ENCODE data around the gene CKS1B.

The CKS1B gene

GRCh38 chr1:155001675-155002463 lies 27.4 kb downstream of the CKS1B start:
- Histone ChIP-seq H3K27ac (ENCODE audit: low read depth, low read length, poor library complexity, severe bottlenecking) (peak overlapping the region; percentile 83), H3K9me2 (ENCODE audit: low read depth, low read length) (no peaks in the 10 kb centered on the region), H4K20me1 (ENCODE audit: insufficient read depth, low read length) (no peaks in the 10 kb centered on the region), H2AFZ (ENCODE audit: low read length) (no peak overlapping the region), H3F3A (ENCODE audit: insufficient read depth, low read length) (peaks cover 4% of the 10 kb centered on the region; the same call in 1 of the 2 replicates), H3K9me3 (ENCODE audit: low read length) (no peaks in the 10 kb centered on the region), H3K9ac (ENCODE audit: low read length) (peak overlapping the region; percentile 61), H3K27me3 (ENCODE audit: insufficient read depth, low read length) (no peaks in the 10 kb centered on the region), H3K4me2 (ENCODE audit: low read length) (peak overlapping the region; percentile 87), H3K36me3 (ENCODE audit: insufficient read depth, low read length) (no peaks in the 10 kb centered on the region), H3K4me1 (ENCODE audit: insufficient read depth, low read length, severe bottlenecking) (peaks cover 49% of the 10 kb centered on the region), H3K4me3 (ENCODE audit: low read depth, low read length, poor library complexity, severe bottlenecking) (peak overlapping the region; percentile 72), H3K79me2 (ENCODE audit: insufficient read depth, low read length) (no peaks in the 10 kb centered on the region)
- TF ChIP-seq EZH2 (IDR thresholded peaks at IDR 0.05; ENCODE audit: borderline replicate concordance, low read length) (no peak), CTCF (IDR thresholded peaks at IDR 0.05; ENCODE audit: low read length) (peak; percentile 55)

- Histone ChIP-seq H3K27ac (ENCODE audit: low read depth, low read length, poor library complexity, severe bottlenecking) (peak within 1 kb of the TSS; percentile 83), H3K4me1 (ENCODE audit: insufficient read depth, low read length, severe bottlenecking) (peaks cover 49% of the 10 kb centered on the region), H3K4me2 (ENCODE audit: low read length) (peak within 1 kb of the TSS; percentile 99), H3K4me3 (ENCODE audit: low read depth, low read length, poor library complexity, severe bottlenecking) (peak within 1 kb of the TSS; percentile 90), H4K20me1 (ENCODE audit: insufficient read depth, low read length) (no peaks in the 10 kb centered on the region), H3K27me3 (ENCODE audit: insufficient read depth, low read length) (no peaks in the 10 kb centered on the region), H3K9ac (ENCODE audit: low read length) (peak within 1 kb of the TSS; percentile 93), H3K9me3 (ENCODE audit: low read length) (no peaks in the 10 kb centered on the region), H3K9me2 (ENCODE audit: low read depth, low read length) (no peaks in the 10 kb centered on the region), H3F3A (ENCODE audit: insufficient read depth, low read length) (peaks cover 4% of the 10 kb centered on the region; the same call in 1 of the 2 replicates), H3K79me2 (ENCODE audit: insufficient read depth, low read length) (no peaks in the 10 kb centered on the region), H3K36me3 (ENCODE audit: insufficient read depth, low read length) (no peaks in the 10 kb centered on the region), H2AFZ (ENCODE audit: low read length) (no peak within 1 kb of the TSS)
- TF ChIP-seq CTCF (IDR thresholded peaks at IDR 0.05; ENCODE audit: low read length) (no peak), EZH2 (IDR thresholded peaks at IDR 0.05; ENCODE audit: borderline replicate concordance, low read length) (no peak)
These were observed 28.2 kb downstream of the CKS1B start, which contains the start of gene ZBTB7B for GRCh38 chr1:155002464-155003226. TSS of gene ZBTB7B (plus strand) at chr1:155002802. CDS start at chr1:155014661, 11,859 bp downstream.

- H3K9ac ChIP-seq (ENCODE audit: low read length) = peak overlapping the region; percentile 93
- no peak overlapping the region for H2AFZ ChIP-seq (ENCODE audit: low read length)
- H3K36me3 ChIP-seq (ENCODE audit: insufficient read depth, low read length) = no peaks in the 10 kb centered on the region
- H3K4me1 ChIP-seq (ENCODE audit: insufficient read depth, low read length, severe bottlenecking) = peaks cover 49% of the 10 kb centered on the region
- peaks cover 4% of the 10 kb centered on the region; the same call in 1 of the 2 replicates for H3F3A ChIP-seq (ENCODE audit: insufficient read depth, low read length)
- H3K4me3 ChIP-seq (ENCODE audit: low read depth, low read length, poor library complexity, severe bottlenecking) = peak overlapping the region; percentile 90
- no peaks in the 10 kb centered on the region for H3K27me3 ChIP-seq (ENCODE audit: insufficient read depth, low read length)
- no peaks in the 10 kb centered on the region for H4K20me1 ChIP-seq (ENCODE audit: insufficient read depth, low read length)
- TF ChIP-seq EZH2 (IDR thresholded peaks at IDR 0.05; ENCODE audit: borderline replicate concordance, low read length) = no peak
- TF ChIP-seq CTCF (IDR thresholded peaks at IDR 0.05; ENCODE audit: low read length) = no peak
- peak overlapping the region; percentile 99 for H3K4me2 ChIP-seq (ENCODE audit: low read length)
- no peaks in the 10 kb centered on the region for H3K9me3 ChIP-seq (ENCODE audit: low read length)
- peak overlapping the region; percentile 69 for H3K27ac ChIP-seq (ENCODE audit: low read depth, low read length, poor library complexity, severe bottlenecking)
- H3K79me2 ChIP-seq (ENCODE audit: insufficient read depth, low read length) = no peaks in the 10 kb centered on the region
- no peaks in the 10 kb centered on the region for H3K9me2 ChIP-seq (ENCODE audit: low read depth, low read length)
These were observed 28.8 kb downstream of the CKS1B start for GRCh38 chr1:155003227-155003765.
